ENCODE results near the gene ASCL5. TPM values are rescaled to one million over a fixed set of nuclear protein-coding genes. Genes with fewer than 3 reads are reported as not detected.
"Not testable (repeated sequence)": the region's sequence is repeated elsewhere in the genome, so short reads cannot be mapped to it uniquely, and the experiment has no call there.

ASCL5 gene
- total and polyA plus RNA-seq, 8 donors: 0.10 to 0.19 (median 0.18) TPM; not detected in 5

DNA sequence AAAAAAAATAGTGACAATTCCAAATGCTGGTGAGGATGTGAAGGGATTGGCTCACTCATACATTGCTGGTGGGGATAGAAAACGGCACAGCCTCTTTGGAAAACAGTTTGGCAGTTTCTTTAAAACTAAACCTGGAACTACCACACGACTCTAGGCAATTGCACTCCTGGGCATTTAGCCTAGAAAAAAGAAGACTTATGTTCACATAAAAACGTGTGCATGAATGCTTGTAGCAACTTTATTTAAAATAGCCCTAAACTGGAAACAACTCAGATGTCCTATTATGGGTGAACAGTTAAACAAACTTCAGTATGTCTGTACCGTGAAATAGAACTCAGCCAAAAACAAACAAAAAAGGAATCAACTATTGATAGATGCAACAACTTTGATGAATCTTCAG is 36.7 kb upstream of the ASCL5 start:
- peaks cover 0 to 8% (median 0%) of the 10 kb centered on the region in 4 donors for H3K4me1 ChIP-seq
- 46 to 61% (median 53%) methylated on average over 4 of the region's 4 CpGs for WGBS, 5 donors
- intact Hi-C loops (cut with DNase I; ENCODE audit: low total_unique reads): no loop called here
- H3K27me3 ChIP-seq: no peaks in the 10 kb centered on the region
- TF ChIP-seq, protein P1, sequence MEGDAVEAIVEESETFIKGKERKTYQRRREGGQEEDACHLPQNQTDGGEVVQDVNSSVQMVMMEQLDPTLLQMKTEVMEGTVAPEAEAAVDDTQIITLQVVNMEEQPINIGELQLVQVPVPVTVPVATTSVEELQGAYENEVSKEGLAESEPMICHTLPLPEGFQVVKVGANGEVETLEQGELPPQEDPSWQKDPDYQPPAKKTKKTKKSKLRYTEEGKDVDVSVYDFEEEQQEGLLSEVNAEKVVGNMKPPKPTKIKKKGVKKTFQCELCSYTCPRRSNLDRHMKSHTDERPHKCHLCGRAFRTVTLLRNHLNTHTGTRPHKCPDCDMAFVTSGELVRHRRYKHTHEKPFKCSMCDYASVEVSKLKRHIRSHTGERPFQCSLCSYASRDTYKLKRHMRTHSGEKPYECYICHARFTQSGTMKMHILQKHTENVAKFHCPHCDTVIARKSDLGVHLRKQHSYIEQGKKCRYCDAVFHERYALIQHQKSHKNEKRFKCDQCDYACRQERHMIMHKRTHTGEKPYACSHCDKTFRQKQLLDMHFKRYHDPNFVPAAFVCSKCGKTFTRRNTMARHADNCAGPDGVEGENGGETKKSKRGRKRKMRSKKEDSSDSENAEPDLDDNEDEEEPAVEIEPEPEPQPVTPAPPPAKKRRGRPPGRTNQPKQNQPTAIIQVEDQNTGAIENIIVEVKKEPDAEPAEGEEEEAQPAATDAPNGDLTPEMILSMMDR (IDR thresholded peaks at IDR 0.05): no peak
- TF ChIP-seq EP300 (IDR thresholded peaks at IDR 0.05): no peak
- TF ChIP-seq POLR2A (IDR thresholded peaks at IDR 0.05): no peak
- TF ChIP-seq POLR2AphosphoS5 (IDR thresholded peaks at IDR 0.05): no peak
- H3K27ac ChIP-seq: no peak overlapping the region
- no peak for DNase-seq
- no peak overlapping the region for H3K4me3 ChIP-seq
- no peaks in the 10 kb centered on the region for H3K9me3 ChIP-seq
- H3K36me3 ChIP-seq: no peaks in the 10 kb centered on the region

DNA sequence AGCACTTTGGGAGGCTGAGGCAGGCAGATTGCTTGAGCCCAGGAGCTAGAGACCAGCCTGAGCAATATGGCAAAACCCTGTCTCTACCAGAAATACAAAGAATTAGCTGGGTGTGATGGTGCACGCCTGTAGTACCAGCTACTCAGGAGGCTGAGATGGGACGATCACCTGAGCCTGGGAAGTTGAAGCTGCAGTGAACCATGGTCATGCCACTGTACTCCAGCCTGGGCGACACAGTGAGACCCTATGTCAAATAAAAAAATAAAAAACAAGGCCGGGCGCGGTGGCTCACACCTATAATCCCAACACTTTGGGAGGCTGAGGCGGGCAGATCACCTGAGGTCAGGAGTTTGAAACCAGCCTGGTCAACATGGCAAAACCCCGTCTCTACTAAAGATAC is 36.1 kb upstream of the ASCL5 start:
- H3K27me3 ChIP-seq; DNase-seq; H3K4me1 ChIP-seq; H3K4me3 ChIP-seq; H3K36me3 ChIP-seq; intact Hi-C loops (cut with DNase I; ENCODE audit: low total_unique reads); H3K9me3 ChIP-seq; H3K27ac ChIP-seq: not testable (repeated sequence)
- WGBS, 5 donors: 83 to 93% (median 88%) methylated on average over 8 of the region's 8 CpGs

DNA sequence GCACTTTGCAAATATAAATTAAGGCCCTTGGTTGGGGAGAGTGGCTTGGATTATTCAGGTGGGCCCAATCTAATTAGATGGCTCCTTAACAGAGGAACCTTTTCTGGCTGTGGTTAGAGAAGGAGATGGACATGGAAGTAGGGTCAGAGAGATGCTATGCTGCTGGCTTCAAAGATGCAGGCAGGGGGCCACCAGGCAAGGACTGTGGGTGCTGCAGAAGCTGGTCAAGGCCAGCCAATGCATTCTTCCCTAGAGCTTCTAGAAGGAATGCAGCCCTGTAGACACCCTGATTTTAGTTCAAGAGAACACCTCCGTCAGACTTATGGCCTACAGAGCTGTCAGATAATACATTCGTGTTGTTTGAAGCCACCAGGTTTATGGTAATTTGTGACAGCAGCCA is 31.0 kb upstream of the ASCL5 start:
- Histone ChIP-seq H3K4me3 (no peak overlapping the region), H3K27ac (no peak overlapping the region), H3K4me1 (peaks cover 13 to 16% (median 15%) of the 10 kb centered on the region in 4 donors), H3K27me3 (no peaks in the 10 kb centered on the region), H3K9me3 (no peaks in the 10 kb centered on the region), H3K36me3 (no peaks in the 10 kb centered on the region)
- WGBS, 5 donors: 82 to 90% (median 90%) methylated on average over 2 of the region's 2 CpGs
- no peak for DNase-seq
- TF ChIP-seq EP300 (IDR thresholded peaks at IDR 0.05): no peak
- TF ChIP-seq POLR2AphosphoS5 (IDR thresholded peaks at IDR 0.05): no peak
- TF ChIP-seq POLR2A (IDR thresholded peaks at IDR 0.05): no peak
- TF ChIP-seq, protein P1 (IDR thresholded peaks at IDR 0.05): no peak
- intact Hi-C loops (cut with DNase I; ENCODE audit: low total_unique reads): no loop called here

DNA sequence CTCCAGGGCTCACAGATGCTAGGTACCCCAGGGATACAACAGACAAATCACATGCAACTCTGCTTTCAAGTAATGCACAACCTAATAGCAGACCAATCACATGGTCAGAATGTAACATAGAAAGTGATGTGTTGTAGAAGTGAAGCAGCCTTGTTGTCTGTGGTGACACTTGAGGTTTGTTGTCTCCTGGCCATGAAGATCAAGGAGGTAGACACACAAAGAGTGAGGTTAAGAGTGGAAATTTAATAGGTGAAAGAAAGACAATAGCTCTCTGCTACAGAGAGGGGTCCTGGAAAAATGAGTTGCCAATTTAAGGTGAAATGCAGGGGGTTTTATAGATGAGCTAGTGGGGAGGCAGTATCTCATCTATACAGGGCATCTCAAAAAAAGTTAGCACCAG is 29.8 kb upstream of the ASCL5 start:
- Histone ChIP-seq H3K27ac (no peak overlapping the region), H3K4me1 (peaks cover 14 to 25% (median 19%) of the 10 kb centered on the region in 4 donors), H3K36me3 (peaks cover 0 to 2% (median under 1%) of the 10 kb centered on the region in 4 donors), H3K4me3 (no peak overlapping the region), H3K27me3 (no peaks in the 10 kb centered on the region), H3K9me3 (no peaks in the 10 kb centered on the region)
- no peak for DNase-seq
- TF ChIP-seq EP300 (IDR thresholded peaks at IDR 0.05) (no peak), POLR2AphosphoS5 (IDR thresholded peaks at IDR 0.05) (no peak), POLR2A (IDR thresholded peaks at IDR 0.05) (no peak)
- TF ChIP-seq, protein P1 (IDR thresholded peaks at IDR 0.05): no peak
- intact Hi-C loops (cut with DNase I; ENCODE audit: low total_unique reads): no loop called here

DNA sequence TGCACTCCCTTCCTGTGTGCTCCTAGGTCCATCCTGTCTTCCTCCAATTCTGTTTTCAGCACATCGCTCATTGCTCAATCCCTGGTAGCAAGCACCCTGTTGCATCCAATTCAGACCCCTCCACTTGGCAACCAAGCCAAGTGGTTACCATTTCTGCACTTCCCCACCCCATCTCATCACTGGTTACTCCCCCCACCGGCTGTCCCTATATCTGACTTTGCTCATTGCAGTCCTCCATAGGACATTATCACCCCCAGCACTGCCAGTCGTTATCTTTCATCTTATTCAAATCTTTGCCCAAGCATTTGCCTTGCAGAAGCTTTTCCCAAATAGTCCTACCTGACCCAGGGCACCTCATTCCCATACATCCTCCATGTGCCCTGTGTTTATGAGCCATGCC is 29.4 kb upstream of the ASCL5 start:
- Histone ChIP-seq H3K27ac (no peak overlapping the region), H3K9me3 (no peaks in the 10 kb centered on the region), H3K4me3 (no peak overlapping the region), H3K27me3 (no peaks in the 10 kb centered on the region), H3K36me3 (peaks cover 3 to 6% (median 5%) of the 10 kb centered on the region in 4 donors), H3K4me1 (peaks cover 14 to 25% (median 19%) of the 10 kb centered on the region in 4 donors)
- DNase-seq: no peak
- intact Hi-C loops (cut with DNase I; ENCODE audit: low total_unique reads): no loop called here
- 74 to 83% (median 79%) methylated on average over 3 of the region's 3 CpGs for WGBS, 5 donors
- TF ChIP-seq, protein P1 (IDR thresholded peaks at IDR 0.05): no peak
- TF ChIP-seq POLR2AphosphoS5 (IDR thresholded peaks at IDR 0.05): no peak
